GM12865 (cell line): Measurements from ENCODE around the gene ATXN7L1.

ENCODE experiments used
- DNase-seq: peaks from one replicate; pipeline ENCODE4 v3.0.0; 2010; ENCODE audit warnings: low read depth
- H3K4me3 ChIP-seq: 2 replicates; pipeline ENCODE4 v1.5.1; 2011; ENCODE audit warnings: mild to moderate bottlenecking, low read depth, low read length, control low read depth
- TF ChIP-seq, protein P1 (sequence below): IDR thresholded peaks from 2 replicates; pipeline ENCODE4 v1.5.1; 2011; ENCODE audit warnings: low read length, control low read depth, low read depth, inconsistent platforms; ENCODE audit not compliant: insufficient read depth; ENCODE audit errors: missing control alignments

ATXN7L1 gene

DNA sequence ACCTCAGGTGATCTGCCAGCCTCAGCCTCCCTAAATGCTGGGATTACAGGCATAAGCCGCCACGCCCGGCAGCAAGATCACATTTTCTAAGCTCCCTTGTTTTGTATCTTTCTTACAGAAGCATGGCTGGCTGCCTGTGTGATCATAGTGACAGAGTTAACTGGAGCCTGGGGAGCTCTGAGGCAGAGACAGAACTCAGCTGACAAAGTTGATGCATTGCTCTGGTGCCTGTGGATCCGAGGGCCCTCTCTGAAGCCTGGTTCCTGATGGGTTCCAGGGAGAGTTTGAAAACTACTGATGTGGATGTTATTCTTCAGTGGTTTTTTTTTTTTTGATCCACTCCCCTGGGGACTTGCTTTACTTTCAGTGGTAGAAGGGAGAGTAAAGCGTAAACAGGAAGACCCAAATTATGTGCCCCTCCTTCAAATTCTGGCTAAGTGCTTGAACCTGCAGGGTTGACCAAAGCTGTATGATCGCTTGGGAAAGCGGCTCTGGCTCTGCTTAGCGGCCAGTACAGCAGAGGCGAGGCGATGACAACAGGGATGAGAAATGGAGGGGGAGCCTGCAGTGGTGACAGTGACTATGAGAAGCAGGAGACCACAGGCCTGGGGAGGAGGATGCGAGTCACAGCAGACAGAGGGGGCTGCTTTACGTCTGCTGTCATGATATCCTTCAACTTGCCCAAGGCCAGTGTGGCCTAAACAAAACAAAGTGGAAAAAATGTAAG, 288.3 kb downstream of the ATXN7L1 start:
- DNase-seq = peak; percentile 33
- TF ChIP-seq, protein P1, sequence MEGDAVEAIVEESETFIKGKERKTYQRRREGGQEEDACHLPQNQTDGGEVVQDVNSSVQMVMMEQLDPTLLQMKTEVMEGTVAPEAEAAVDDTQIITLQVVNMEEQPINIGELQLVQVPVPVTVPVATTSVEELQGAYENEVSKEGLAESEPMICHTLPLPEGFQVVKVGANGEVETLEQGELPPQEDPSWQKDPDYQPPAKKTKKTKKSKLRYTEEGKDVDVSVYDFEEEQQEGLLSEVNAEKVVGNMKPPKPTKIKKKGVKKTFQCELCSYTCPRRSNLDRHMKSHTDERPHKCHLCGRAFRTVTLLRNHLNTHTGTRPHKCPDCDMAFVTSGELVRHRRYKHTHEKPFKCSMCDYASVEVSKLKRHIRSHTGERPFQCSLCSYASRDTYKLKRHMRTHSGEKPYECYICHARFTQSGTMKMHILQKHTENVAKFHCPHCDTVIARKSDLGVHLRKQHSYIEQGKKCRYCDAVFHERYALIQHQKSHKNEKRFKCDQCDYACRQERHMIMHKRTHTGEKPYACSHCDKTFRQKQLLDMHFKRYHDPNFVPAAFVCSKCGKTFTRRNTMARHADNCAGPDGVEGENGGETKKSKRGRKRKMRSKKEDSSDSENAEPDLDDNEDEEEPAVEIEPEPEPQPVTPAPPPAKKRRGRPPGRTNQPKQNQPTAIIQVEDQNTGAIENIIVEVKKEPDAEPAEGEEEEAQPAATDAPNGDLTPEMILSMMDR = no peak
- H3K4me3 ChIP-seq = no peak overlapping the region

DNA sequence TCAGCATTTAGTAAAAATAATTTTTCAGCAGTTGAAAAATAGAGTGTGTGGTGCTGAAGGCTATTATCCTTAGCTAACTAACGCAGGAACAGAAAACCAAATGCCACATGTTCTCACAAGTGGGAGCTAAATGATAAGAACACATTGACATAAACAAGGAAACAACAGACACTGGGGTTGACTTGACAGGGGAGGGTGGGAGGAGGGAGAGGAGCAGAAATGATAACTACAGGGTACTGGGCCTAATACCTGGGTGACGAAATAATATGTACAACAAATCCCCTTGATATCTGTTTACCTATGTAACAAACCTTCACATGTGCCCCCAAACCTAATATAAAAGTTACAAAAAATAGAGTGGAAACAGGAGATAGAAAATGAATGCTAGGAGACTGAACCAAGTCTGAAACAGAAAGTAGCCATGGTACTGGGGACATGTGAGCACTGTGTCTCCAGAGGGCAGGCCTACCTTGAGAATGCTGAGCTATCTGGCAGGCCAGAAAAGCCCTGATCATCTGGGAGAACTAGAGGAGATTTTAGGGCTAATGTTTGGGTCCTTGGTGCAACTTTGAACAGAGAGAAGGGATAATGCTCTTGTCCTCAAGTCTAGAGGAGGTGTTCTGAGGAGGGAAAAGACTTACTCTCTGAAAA, 290.4 kb downstream of the ATXN7L1 start:
- DNase-seq = peak; percentile 52
- TF ChIP-seq, protein P1 = no peak
- H3K4me3 ChIP-seq = no peak overlapping the region

DNA sequence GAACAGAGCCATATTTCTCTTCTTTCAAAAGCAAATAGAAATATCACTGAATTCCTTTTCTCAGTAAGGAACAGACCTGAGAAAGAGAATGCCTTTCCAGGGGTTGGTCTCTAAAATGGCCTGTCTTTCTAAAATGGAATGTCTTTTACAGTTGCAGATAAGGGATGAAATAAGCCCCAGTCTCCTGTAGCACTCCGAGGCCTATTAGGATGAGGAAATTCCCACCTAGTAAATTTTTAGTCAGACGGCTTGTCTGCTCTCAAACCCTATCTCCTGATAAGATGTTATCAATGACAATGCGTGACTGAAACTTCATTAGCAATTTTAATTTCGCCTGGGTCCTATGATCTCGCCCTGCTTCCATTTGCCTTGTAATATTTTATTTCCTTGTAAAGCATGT, 292.2 kb downstream of the ATXN7L1 start:
- TF ChIP-seq, protein P1 = no peak

DNA sequence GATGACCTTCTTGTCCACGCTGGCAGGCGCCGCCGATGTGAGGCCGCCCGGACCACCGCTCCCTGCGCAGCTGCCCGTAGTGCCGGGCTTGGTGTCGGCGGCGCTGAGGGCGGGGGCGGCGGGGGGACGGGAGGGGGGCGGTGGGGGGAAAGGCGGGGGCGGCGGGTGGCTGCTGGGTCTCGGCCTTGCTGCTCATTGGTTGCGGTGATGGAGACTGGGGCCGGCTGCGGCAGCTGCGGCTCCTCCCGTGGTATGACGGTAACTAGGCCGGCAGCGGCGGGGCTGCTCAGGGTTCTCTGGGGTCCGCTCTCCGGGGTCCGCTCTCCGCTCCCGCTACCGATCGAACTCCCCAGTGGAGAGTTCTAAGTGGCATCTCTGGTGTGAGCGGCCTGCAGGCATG, 293.3 kb downstream of the ATXN7L1 start:
- no peak overlapping the region for H3K4me3 ChIP-seq
- DNase-seq = no peak
- TF ChIP-seq, protein P1 = no peak

More for the DNA sequence above, 292.2 kb downstream of the ATXN7L1 start:
- no peak overlapping the region for H3K4me3 ChIP-seq
- DNase-seq = no peak

DNA sequence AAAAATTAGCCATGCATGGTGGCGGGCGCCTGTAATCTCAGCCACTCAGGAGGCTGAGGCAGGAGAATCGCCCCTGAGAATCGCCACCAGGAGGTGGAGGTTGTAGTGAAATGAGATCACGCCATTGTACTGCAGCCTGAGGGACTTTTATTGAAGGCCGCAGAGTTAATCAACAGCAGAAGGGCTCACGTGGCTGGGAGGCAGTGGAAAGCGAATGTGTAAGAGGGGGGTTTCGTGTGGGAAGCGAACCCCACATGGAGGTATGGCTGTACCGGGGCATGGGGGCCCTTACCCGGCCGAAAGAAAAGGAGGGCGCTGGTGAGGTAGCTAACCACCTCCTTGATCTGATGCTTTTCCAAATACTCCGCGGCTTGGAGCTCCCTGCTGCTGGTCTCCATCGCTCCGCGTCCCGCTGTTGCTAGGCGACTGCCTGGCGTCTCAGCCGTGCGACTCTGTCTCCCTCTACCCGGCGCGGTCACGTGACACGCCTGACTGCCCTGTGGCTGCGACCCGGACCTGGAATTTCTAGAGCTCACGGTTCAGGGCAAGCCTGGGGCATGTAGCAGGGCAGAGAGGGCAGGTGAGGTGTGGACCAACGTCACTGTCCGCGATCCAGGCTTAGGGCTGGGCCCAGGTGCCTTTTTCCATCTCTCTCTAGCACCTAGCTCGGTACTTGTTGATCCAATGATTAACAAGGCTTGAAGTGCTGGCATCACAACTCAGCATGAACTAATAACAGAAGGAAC, 295.2 kb downstream of the ATXN7L1 start, which contains the start of gene EFCAB10:
TSS of gene EFCAB10 (minus strand) at position 428 of the 746 bp plus-strand sequence. CDS start at position 398, 30 bp downstream.
- peak; percentile 71 for DNase-seq
- TF ChIP-seq, protein P1 = no peak
- peak within 1 kb of the TSS; percentile 43 for H3K4me3 ChIP-seq

DNA sequence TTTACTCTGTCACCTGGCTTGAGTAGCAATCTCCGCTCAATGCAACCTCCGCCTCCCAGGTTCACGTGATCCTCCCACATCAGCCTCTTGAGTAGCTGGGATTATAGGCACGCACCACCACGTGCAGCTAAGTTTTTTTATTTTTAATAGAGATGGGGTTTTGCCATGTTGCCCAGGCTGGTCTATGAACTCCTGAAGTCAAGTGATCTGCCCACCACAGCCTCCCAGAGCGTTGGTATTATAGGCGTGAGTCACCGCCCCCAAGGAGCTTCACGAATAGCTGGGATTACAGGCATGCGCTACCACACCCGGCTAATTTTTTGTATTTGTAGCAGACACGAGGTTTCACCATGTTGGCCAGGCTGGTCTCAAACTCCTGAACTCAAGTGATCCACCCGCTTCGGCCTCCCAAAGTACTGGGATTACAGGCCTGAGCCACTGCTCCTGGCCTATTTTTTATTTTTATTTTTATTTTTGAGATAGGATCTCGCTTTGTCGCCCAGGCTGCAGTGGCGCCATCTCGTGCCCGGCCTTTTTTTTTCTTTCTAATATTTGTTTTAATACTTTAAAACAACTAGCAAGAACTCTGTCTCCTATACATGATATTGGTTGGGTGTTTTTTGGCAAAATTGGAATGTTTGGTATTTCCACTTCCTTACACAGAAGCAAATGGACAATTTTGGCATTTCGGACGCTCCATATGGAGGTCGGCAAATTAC, 296.2 kb downstream of the ATXN7L1 start:
- TF ChIP-seq, protein P1 = no peak
- H3K4me3 ChIP-seq = no peak overlapping the region
- no peak for DNase-seq
